Ramos (cell line): Measurements from ENCODE around the gene PAX5.

ENCODE experiments used
- in situ Hi-C: fragments of 300-500 bp; cut with MboI; formaldehyde crosslinking; loops from one replicate; pipeline ENCODE4 v1.14.3; 2022; ENCODE audit warnings: low sequenced_read_pairs; ENCODE audit not compliant: unreplicated experiment

PAX5 gene

GRCh38 chr9:37038302-37038942, 4.4 kb upstream of the PAX5 start:
- in situ Hi-C loops: loop anchor here (10.0 kb wide), 2 partner anchors 86 to 366 kb away; partner anchors contain the start of gene ZCCHC7

GRCh38 chr9:37037503-37038301, 3.6 kb upstream of the PAX5 start:
- in situ Hi-C loops: loop anchor here (10.0 kb wide), 2 partner anchors 87 to 367 kb away; partner anchors contain the start of gene ZCCHC7

- in situ Hi-C loops: loop anchor here (10.0 kb wide), 2 partner anchors 88 to 368 kb away; partner anchors contain the start of gene ZCCHC7
These were observed 2.9 kb upstream of the PAX5 start for GRCh38 chr9:37036776-37037502.

- in situ Hi-C loops: loop anchor here (10.0 kb wide), 2 partner anchors 88 to 368 kb away; partner anchors contain the start of gene ZCCHC7
These were observed 2.3 kb upstream of the PAX5 start for GRCh38 chr9:37036371-37036775.

- in situ Hi-C loops: loop anchor here (10.0 kb wide), 2 partner anchors 89 to 369 kb away; partner anchors contain the start of gene ZCCHC7
These were observed 1.7 kb upstream of the PAX5 start for GRCh38 chr9:37035648-37036370.

GRCh38 chr9:37034938-37035647, 1.0 kb upstream of the PAX5 start:
- in situ Hi-C loops: loop anchor here (10.0 kb wide), 2 partner anchors 90 to 370 kb away; partner anchors contain the start of gene ZCCHC7

- in situ Hi-C loops: loop anchor here (10.0 kb wide), 2 partner anchors 90 to 370 kb away; partner anchors contain the start of gene ZCCHC7
These were observed 353 bp upstream of the PAX5 start for GRCh38 chr9:37034305-37034937.

GRCh38 chr9:37033141-37033540, 927 bp downstream of the PAX5 start:
- in situ Hi-C loops: loop anchor here (10.0 kb wide), 2 partner anchors 92 to 372 kb away; partner anchors contain the start of gene ZCCHC7

- in situ Hi-C loops: loop anchor here (10.0 kb wide), 2 partner anchors 92 to 372 kb away; partner anchors contain the start of gene ZCCHC7
These were observed 1.4 kb downstream of the PAX5 start for GRCh38 chr9:37032713-37033112.

- in situ Hi-C loops: loop anchor here (10.0 kb wide), 2 partner anchors 93 to 373 kb away; partner anchors contain the start of gene ZCCHC7
These were observed 2.2 kb downstream of the PAX5 start for GRCh38 chr9:37031902-37032301.

- in situ Hi-C loops: loop anchor here (10.0 kb wide), 2 partner anchors 94 to 374 kb away; partner anchors contain the start of gene ZCCHC7
These were observed 3.0 kb downstream of the PAX5 start for GRCh38 chr9:37031081-37031480.

- in situ Hi-C loops: loop anchor here (10.0 kb wide), 2 partner anchors 94 to 374 kb away; partner anchors contain the start of gene ZCCHC7
These were observed 3.5 kb downstream of the PAX5 start for GRCh38 chr9:37030611-37030939.

GRCh38 chr9:37029776-37030610, 4.1 kb downstream of the PAX5 start:
- in situ Hi-C loops: loop anchor here (10.0 kb wide), 4 partner anchors 95 to 375 kb away; partner anchors contain the start of gene ZCCHC7

GRCh38 chr9:37029304-37029775, 4.7 kb downstream of the PAX5 start:
- in situ Hi-C loops: loop anchor here (10.0 kb wide), 2 partner anchors 165 to 275 kb away; no protein-coding TSS in a partner anchor

GRCh38 chr9:37028420-37029031, 5.5 kb downstream of the PAX5 start:
- in situ Hi-C loops: loop anchor here (10.0 kb wide), 2 partner anchors 166 to 276 kb away; no protein-coding TSS in a partner anchor

GRCh38 chr9:37027582-37028419, 6.3 kb downstream of the PAX5 start:
- in situ Hi-C loops: loop anchor here (10.0 kb wide), 2 partner anchors 167 to 277 kb away; no protein-coding TSS in a partner anchor
